GM11168 (cell line): ENCODE data around the gene SGMS1.

Source experiments
- in situ Hi-C: fragments of 300-500 bp; cut with MboI; formaldehyde crosslinking; loops from one replicate; pipeline ENCODE4 v1.12.0; 2022; ENCODE audit warnings: low sequenced_read_pairs; ENCODE audit not compliant: unreplicated experiment

The SGMS1 gene

GRCh38 chr10:50636618-50637579 is 13.1 kb upstream of the SGMS1 start:
- in situ Hi-C loops, result no loop called here

GRCh38 chr10:50635286-50635685 is 11.5 kb upstream of the SGMS1 start:
- in situ Hi-C loops, result no loop called here

- in situ Hi-C loops, result no loop called here
Observed at GRCh38 chr10:50634479-50634878, 10.7 kb upstream of the SGMS1 start.

- in situ Hi-C loops, result no loop called here
Observed at GRCh38 chr10:50631052-50631451, 7.3 kb upstream of the SGMS1 start.

GRCh38 chr10:50629495-50630122 is 5.9 kb upstream of the SGMS1 start:
- in situ Hi-C loops, result no loop called here

GRCh38 chr10:50627896-50628295 is 4.1 kb upstream of the SGMS1 start:
- in situ Hi-C loops, result no loop called here

- in situ Hi-C loops, result no loop called here
Observed at GRCh38 chr10:50627443-50627842, 3.7 kb upstream of the SGMS1 start.

GRCh38 chr10:50625649-50626132 is 1.9 kb upstream of the SGMS1 start:
- in situ Hi-C loops, result no loop called here

- in situ Hi-C loops, result no loop called here
Observed at GRCh38 chr10:50624866-50625501, 1.2 kb upstream of the SGMS1 start.

GRCh38 chr10:50624413-50624865 is 683 bp upstream of the SGMS1 start:
- in situ Hi-C loops, result no loop called here

GRCh38 chr10:50622706-50623662 is 772 bp downstream of the SGMS1 start:
- in situ Hi-C loops, result no loop called here

- in situ Hi-C loops, result no loop called here
Observed at GRCh38 chr10:50621968-50622705, 1.6 kb downstream of the SGMS1 start.

- in situ Hi-C loops, result no loop called here
Observed at GRCh38 chr10:50620899-50621298, 2.9 kb downstream of the SGMS1 start.

- in situ Hi-C loops, result no loop called here
Observed at GRCh38 chr10:50619882-50620281, 3.9 kb downstream of the SGMS1 start.

GRCh38 chr10:50619166-50619565 is 4.6 kb downstream of the SGMS1 start:
- in situ Hi-C loops, result no loop called here

- in situ Hi-C loops, result no loop called here
Observed at GRCh38 chr10:50618624-50619023, 5.1 kb downstream of the SGMS1 start.

GRCh38 chr10:50615658-50616057 is 8.1 kb downstream of the SGMS1 start:
- in situ Hi-C loops, result no loop called here

- in situ Hi-C loops, result no loop called here
Observed at GRCh38 chr10:50614444-50615137, 9.2 kb downstream of the SGMS1 start.
